Measurements from ENCODE around the gene KCNH3. TPM values are rescaled to one million over a fixed set of nuclear protein-coding genes. Genes with fewer than 3 reads are reported as not detected.
"Not testable (repeated sequence)": the region's sequence is repeated elsewhere in the genome, so short reads cannot be mapped to it uniquely, and the experiment has no call there.

Gene KCNH3
- total RNA-seq, 1 donor from 2014 or later: 7.5 TPM

GRCh38 chr12:49587174-49587908 lies 48.5 kb downstream of the KCNH3 start:
- no peak for DNase-seq

- DNase-seq: no peak
These were observed 49.5 kb downstream of the KCNH3 start for GRCh38 chr12:49588281-49588680.

GRCh38 chr12:49588721-49589516 lies 50.1 kb downstream of the KCNH3 start:
- DNase-seq: no peak

- DNase-seq: no peak
These were observed 59.7 kb downstream of the KCNH3 start for GRCh38 chr12:49598527-49598926.

- no peak for DNase-seq
These were observed 61.1 kb downstream of the KCNH3 start for GRCh38 chr12:49599961-49600360.

GRCh38 chr12:49603721-49604120 lies 64.9 kb downstream of the KCNH3 start:
- DNase-seq: no peak

- DNase-seq: no peak
These were observed 66.0 kb downstream of the KCNH3 start for GRCh38 chr12:49604856-49605255.

- not testable (repeated sequence) for DNase-seq
These were observed 66.7 kb downstream of the KCNH3 start, which contains the start of gene FAM186B for GRCh38 chr12:49605539-49605938. TSS of gene FAM186B (minus strand) at chr12:49605639. CDS start at chr12:49605477, 162 bp downstream.

Small RNAs within 50 kb of the gene (small RNA-seq; reads per million reads assigned to genes)
- not detected for gene POLR2KP1
- not detected for gene RNU6-834P

Other genes starting within 250 kb of the KCNH3 start
- gene PRPH, start 243.9 kb upstream of the KCNH3 start, total RNA-seq: not detected
- gene TROAP, start 215.8 kb upstream of the KCNH3 start, total RNA-seq: 1.2 TPM
- gene C1QL4, start 201.8 kb upstream of the KCNH3 start, total RNA-seq: 0.16 TPM
- gene DNAJC22, start 192.1 kb upstream of the KCNH3 start, total RNA-seq: 0.78 TPM
- gene SPATS2, start 171.6 kb upstream of the KCNH3 start, total RNA-seq: 58.2 TPM
- gene MCRS1, start 29.1 kb downstream of the KCNH3 start, total RNA-seq: 29.9 TPM
- not detected for gene FAM186B, start 66.6 kb downstream of the KCNH3 start, total RNA-seq
- gene PRPF40B, start 84.5 kb downstream of the KCNH3 start, total RNA-seq: 15.0 TPM
- gene FMNL3, start 168.4 kb downstream of the KCNH3 start, total RNA-seq: 12.0 TPM
- gene TMBIM6, start 202.5 kb downstream of the KCNH3 start, total RNA-seq: 256 TPM

All from occipital lobe (tissue), 3 donors.